COLO668 (cell line): ENCODE measurements around the gene CFAP54.
A peak's percentile ranks its signal among the peaks of the same experiment; 100 is the strongest.

Experiments
- DNase-seq: peaks from one replicate; lab custom pipeline; 2025; ENCODE audit not compliant: unreplicated experiment; lab: John Stamatoyannopoulos, UW

CFAP54 gene

GRCh38 chr12:96880220-96880619 is 390.8 kb downstream of the CFAP54 start:
- DNase-seq = no peak

- no peak for DNase-seq
These were observed 392.2 kb downstream of the CFAP54 start for GRCh38 chr12:96881608-96882007.

GRCh38 chr12:96882862-96883261 is 393.5 kb downstream of the CFAP54 start:
- no peak for DNase-seq

GRCh38 chr12:96883571-96883970 is 394.2 kb downstream of the CFAP54 start:
- no peak for DNase-seq

GRCh38 chr12:96886998-96887677 is 397.8 kb downstream of the CFAP54 start:
- no peak for DNase-seq

- DNase-seq = no peak
These were observed 400.0 kb downstream of the CFAP54 start for GRCh38 chr12:96889273-96889933.

GRCh38 chr12:96890331-96890730 is 401.0 kb downstream of the CFAP54 start:
- DNase-seq = no peak

- DNase-seq = no peak
These were observed 402.7 kb downstream of the CFAP54 start for GRCh38 chr12:96892104-96892503.

GRCh38 chr12:96897421-96897820 is 408.0 kb downstream of the CFAP54 start:
- no peak for DNase-seq

- no peak for DNase-seq
These were observed 411.8 kb downstream of the CFAP54 start for GRCh38 chr12:96901175-96901574.

GRCh38 chr12:96902076-96902475 is 412.7 kb downstream of the CFAP54 start:
- no peak for DNase-seq

- DNase-seq = no peak
These were observed 417.1 kb downstream of the CFAP54 start for GRCh38 chr12:96906498-96906848.

- peak; percentile 93 for DNase-seq
These were observed 417.7 kb downstream of the CFAP54 start, which contains the start of gene NEDD1 for GRCh38 chr12:96906849-96907670. Gene NEDD1 (plus strand): TSS chr12:96907257. CDS start chr12:96909760, 2,503 bp downstream.

GRCh38 chr12:96907671-96908422 is 418.5 kb downstream of the CFAP54 start:
- DNase-seq = peak; percentile 43

GRCh38 chr12:96908423-96908675 is 419.0 kb downstream of the CFAP54 start:
- DNase-seq = no peak

- DNase-seq = no peak
These were observed 422.9 kb downstream of the CFAP54 start for GRCh38 chr12:96912261-96912660.

GRCh38 chr12:96912943-96913342 is 423.6 kb downstream of the CFAP54 start:
- no peak for DNase-seq

GRCh38 chr12:96919510-96920210 is 430.3 kb downstream of the CFAP54 start:
- DNase-seq = no peak
